ENCODE measurements around the gene ZNF521.
"Not testable (repeated sequence)": the region's sequence is repeated elsewhere in the genome, so short reads cannot be mapped to it uniquely, and the experiment has no call there.

The ZNF521 gene

DNA sequence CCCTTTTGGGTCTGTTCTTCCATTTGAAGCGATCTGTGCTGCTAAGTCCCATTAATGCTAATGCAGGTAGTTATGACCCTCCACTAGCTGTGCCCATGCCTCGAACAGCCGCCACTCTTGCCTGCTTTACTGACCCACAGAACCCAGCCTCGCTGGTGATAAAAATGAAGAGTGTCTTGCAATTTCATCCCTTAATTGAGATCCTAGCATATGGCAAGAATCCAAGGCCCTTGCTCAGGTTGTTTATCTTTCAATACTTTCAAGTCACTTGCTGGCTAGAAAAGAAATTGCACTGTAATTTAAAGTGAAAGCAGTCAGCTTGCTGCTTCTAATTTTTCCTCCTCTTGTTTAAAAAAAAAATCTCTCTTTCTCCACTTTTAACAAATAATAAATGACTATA, 73.6 kb downstream of the ZNF521 start:
- TF ChIP-seq POLR2A (IDR thresholded peaks at IDR 0.05; ENCODE audit: extremely low read depth, insufficient read length) (no peak), MYC (IDR thresholded peaks at IDR 0.05; ENCODE audit: low read depth, low read length) (no peak)
- TF ChIP-seq, protein P1, sequence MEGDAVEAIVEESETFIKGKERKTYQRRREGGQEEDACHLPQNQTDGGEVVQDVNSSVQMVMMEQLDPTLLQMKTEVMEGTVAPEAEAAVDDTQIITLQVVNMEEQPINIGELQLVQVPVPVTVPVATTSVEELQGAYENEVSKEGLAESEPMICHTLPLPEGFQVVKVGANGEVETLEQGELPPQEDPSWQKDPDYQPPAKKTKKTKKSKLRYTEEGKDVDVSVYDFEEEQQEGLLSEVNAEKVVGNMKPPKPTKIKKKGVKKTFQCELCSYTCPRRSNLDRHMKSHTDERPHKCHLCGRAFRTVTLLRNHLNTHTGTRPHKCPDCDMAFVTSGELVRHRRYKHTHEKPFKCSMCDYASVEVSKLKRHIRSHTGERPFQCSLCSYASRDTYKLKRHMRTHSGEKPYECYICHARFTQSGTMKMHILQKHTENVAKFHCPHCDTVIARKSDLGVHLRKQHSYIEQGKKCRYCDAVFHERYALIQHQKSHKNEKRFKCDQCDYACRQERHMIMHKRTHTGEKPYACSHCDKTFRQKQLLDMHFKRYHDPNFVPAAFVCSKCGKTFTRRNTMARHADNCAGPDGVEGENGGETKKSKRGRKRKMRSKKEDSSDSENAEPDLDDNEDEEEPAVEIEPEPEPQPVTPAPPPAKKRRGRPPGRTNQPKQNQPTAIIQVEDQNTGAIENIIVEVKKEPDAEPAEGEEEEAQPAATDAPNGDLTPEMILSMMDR (IDR thresholded peaks at IDR 0.05; ENCODE audit: low read depth, low read length), result no peak
- TF ChIP-seq, protein P2, sequence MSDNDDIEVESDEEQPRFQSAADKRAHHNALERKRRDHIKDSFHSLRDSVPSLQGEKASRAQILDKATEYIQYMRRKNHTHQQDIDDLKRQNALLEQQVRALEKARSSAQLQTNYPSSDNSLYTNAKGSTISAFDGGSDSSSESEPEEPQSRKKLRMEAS (IDR thresholded peaks at IDR 0.05; ENCODE audit: low read depth, low read length), result no peak
- DNase-seq (ENCODE audit: low read depth), result no peak
- no peak overlapping the region for H3K4me3 ChIP-seq (ENCODE audit: low read depth, low read length)

DNA sequence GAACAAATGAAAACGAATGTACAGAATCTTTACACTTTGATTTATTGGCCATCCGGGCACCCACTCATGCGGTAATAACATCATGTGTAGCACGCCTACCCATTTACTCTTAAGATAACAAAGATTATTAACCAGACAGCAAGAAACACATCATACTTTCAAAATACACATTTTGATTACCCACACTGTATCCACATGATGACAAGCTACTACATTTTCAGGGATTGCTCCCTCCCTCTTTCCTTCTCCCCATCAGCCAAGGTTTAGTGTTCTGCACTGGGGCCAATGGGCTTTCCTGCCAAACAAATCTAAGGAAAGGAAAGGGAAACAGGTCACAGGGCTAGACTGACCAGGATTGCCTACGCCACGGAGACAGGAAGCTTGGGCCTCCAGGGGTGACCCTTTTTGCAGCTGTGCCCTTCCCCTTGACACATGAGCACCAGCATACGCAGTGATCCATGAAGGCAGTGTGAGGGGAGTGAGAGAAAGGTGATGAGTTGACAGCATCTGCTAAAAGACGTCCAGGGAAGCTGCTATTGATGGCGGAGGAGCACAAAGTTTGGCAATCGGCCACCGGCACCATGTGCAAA, 76.5 kb downstream of the ZNF521 start:
- H3K4me3 ChIP-seq (ENCODE audit: low read depth, low read length), result no peak overlapping the region
- no peak for TF ChIP-seq POLR2A (IDR thresholded peaks at IDR 0.05; ENCODE audit: extremely low read depth, insufficient read length)
- TF ChIP-seq MYC (IDR thresholded peaks at IDR 0.05; ENCODE audit: low read depth, low read length), result no peak
- TF ChIP-seq, protein P1 (IDR thresholded peaks at IDR 0.05; ENCODE audit: low read depth, low read length), result no peak
- TF ChIP-seq, protein P2 (IDR thresholded peaks at IDR 0.05; ENCODE audit: low read depth, low read length), result no peak
- no peak for DNase-seq (ENCODE audit: low read depth)

DNA sequence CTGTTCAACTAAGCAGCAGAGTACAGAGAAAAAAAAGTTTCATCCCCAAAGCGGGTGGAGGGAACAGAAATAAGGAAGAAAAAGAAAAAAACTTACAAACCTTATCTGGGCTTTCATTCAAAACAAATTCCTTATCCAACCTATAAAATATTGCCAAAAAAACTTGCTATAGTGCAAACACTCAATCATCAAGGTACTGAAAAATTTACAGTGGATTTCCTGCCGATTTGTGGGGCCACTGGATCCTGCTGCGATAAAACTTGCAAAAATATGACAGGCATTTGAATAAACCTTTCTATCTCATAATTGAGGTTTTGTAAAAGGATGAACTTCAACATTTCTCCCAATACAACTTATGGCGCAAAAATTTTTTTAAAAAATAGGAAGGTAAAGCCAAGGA, 77.0 kb downstream of the ZNF521 start:
- TF ChIP-seq, protein P1 (IDR thresholded peaks at IDR 0.05; ENCODE audit: low read depth, low read length), result no peak
- TF ChIP-seq, protein P2 (IDR thresholded peaks at IDR 0.05; ENCODE audit: low read depth, low read length), result no peak
- TF ChIP-seq MYC (IDR thresholded peaks at IDR 0.05; ENCODE audit: low read depth, low read length) (no peak), POLR2A (IDR thresholded peaks at IDR 0.05; ENCODE audit: extremely low read depth, insufficient read length) (no peak)
- H3K4me3 ChIP-seq (ENCODE audit: low read depth, low read length), result no peak overlapping the region
- DNase-seq (ENCODE audit: low read depth), result no peak

DNA sequence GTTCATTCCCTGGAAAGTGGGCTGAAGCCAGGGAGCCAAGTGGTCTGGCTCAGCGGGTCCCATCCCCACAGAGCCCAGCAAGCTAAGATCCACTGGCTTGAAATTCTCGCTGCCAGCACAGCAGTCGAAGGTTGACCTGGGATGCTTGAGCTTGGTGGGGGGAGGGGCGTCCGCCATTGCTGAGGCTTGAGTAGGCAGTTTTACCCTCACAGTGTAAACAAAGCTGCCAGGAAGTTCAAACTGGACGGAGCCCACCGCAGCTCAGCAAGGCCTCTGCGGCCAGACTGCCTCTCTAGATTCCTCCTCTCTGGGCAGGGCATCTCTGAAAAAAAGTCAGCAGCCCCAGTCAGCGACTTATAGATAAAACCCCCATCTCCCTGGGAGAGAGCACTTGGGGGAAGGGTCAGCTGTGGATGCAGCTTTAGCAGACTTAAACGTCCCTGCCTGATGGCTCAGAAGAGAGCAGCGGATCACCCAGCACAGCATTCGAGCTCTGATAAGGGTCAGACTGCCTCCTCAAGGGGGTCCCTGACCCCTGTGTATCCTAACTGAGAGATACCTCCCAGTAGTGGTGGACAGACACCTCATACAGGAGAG, 84.9 kb downstream of the ZNF521 start:
- not testable (repeated sequence) for DNase-seq (ENCODE audit: low read depth); H3K4me3 ChIP-seq (ENCODE audit: low read depth, low read length)

DNA sequence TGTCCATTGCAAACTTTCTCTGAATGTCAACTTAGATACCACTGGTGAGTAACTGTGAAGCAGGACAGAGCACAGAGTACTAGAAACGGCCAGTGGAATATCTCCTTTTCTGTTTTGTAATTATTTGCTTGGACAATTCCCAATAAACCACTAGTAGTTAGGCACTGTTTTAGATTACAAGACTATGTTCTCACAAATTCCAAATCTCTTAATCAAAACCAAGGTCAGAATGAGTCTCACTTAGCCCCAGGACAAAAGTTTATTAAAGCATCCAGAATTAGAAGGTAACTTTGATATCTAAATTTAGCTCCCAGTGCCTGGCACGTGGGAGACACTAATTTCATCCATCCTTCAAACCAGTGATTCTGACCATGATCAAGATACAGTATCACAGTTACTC, 89.0 kb downstream of the ZNF521 start:
- no peak overlapping the region for H3K4me3 ChIP-seq (ENCODE audit: low read depth, low read length)
- no peak for DNase-seq (ENCODE audit: low read depth)
- TF ChIP-seq MYC (IDR thresholded peaks at IDR 0.05; ENCODE audit: low read depth, low read length) (no peak), POLR2A (IDR thresholded peaks at IDR 0.05; ENCODE audit: extremely low read depth, insufficient read length) (no peak)
- TF ChIP-seq, protein P2 (IDR thresholded peaks at IDR 0.05; ENCODE audit: low read depth, low read length), result no peak
- TF ChIP-seq, protein P1 (IDR thresholded peaks at IDR 0.05; ENCODE audit: low read depth, low read length), result no peak

DNA sequence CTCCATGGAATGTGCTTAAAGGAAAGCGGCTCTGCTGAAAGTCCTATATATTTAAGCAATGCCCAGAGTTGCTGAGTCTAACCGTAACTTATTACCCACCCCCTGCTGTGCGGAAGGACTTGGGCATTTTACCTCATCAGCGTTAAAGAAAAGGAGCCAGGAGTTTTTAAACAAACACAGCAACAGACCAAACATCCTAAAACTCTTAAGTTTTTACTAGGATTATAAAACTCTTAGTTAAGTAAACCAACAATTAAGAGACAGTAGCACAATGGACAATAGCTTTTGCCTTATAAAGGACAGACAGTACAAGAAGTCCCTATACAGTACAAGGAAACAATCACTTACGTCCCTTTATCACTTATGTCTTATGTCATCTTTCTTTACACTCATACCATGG, 90.2 kb downstream of the ZNF521 start:
- no peak overlapping the region for H3K4me3 ChIP-seq (ENCODE audit: low read depth, low read length)
- no peak for DNase-seq (ENCODE audit: low read depth)
- TF ChIP-seq POLR2A (IDR thresholded peaks at IDR 0.05; ENCODE audit: extremely low read depth, insufficient read length) (no peak), MYC (IDR thresholded peaks at IDR 0.05; ENCODE audit: low read depth, low read length) (no peak)
- TF ChIP-seq, protein P2 (IDR thresholded peaks at IDR 0.05; ENCODE audit: low read depth, low read length), result no peak
- TF ChIP-seq, protein P1 (IDR thresholded peaks at IDR 0.05; ENCODE audit: low read depth, low read length), result no peak
